ENCODE results near the gene EEFSEC.

The EEFSEC gene

GRCh38 chr3:128182656-128183055 is 29.4 kb downstream of the EEFSEC start:
- DNase-seq (ENCODE audit: low spot score), result no peak

DNA sequence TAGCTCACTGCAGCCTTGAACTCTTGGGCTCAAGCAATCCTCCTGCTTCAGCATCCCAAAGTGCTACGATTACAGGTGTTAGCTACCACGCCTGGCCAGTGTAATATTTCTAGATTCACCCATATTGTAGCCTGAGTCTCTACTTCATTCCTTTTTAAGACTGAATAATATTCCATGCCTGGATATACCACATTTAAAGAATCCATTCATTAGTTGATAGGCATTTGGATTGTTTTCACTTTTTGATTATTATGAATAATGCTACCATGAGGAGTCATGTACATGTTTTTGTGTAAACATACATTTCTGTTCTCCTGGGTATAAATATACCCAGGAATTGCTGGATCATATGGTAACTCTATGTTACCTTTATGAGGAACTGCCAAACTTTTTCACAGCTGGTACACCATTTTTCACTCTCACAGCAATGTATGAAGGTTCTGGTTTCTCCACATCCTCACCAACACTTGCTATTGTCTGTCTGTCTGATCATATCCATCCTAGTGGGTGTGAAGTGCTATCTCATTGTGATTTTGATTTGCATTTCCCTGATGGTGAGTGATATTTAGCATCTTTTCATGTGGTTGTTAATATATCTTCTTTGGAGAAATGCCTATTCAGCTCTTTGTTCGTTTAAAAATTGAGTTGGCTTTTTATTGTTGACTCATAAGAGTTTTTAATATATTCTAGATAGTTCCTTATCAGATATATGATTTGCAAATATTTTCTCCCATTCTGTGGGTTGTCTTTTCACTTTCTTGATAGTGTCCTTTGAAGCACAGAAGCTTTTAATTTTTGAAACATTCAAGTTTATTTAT is 32.6 kb downstream of the EEFSEC start:
- no peak for DNase-seq (ENCODE audit: low spot score)

GRCh38 chr3:128187495-128187894 is 34.2 kb downstream of the EEFSEC start:
- no peak for DNase-seq (ENCODE audit: low spot score)

DNA sequence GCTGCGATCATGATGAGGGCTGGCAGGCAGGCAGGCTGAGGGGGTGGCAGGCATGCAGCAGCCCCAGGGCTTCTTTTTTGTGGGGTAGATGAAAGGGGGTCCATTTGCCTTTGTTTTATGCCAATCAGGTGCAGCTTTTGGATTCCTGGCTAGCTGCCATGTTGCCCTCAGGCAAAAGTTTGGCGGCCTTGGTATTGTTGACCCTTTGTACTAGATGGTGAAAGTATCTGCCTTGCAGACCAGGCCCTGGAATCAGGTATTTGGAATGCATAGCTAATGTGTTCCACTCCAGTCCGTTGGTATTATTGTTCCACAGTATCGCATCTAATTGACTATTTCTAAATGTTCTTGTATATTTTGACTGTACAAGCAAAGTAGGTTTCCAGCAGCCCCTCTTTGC is 35.0 kb downstream of the EEFSEC start:
- DNase-seq (ENCODE audit: low spot score), result no peak

DNA sequence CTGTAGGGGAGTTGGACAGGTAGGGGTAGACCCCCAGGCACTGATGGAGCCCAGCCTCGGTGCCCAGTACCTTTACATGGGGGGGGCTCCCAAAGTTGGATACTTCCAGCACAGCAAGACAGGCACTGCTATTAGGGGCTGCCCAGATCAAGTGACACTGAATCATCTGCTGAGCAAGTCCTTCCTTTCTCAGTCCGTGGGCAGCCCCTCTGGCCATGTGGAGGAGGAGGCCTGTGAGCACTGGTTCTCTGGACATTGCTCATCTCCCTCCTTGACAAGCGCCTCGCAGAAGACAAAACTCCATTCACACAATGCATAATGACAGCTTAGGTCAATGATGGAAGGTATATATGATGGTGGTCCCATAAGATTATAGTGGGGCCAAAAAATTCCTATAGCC is 35.7 kb downstream of the EEFSEC start:
- no peak for DNase-seq (ENCODE audit: low spot score)

DNA sequence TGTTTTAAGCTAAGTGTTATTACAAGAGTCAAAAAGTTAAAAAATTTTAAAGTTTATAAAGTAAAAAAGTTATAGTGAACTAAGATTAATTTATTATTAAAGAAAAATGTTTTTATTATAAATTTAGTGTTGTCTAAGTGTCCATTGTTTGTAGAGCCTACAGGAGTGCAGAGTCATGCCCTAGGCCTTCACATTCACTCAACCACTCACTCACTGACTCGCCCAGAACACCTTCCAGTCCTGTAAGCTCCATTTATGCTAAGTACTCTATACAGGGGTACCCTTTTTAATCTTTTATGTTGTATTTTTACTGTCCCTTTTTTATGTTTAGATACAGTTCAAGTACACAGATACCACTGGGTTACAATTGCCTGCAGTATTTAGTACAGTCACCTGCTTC is 37.2 kb downstream of the EEFSEC start:
- no peak for DNase-seq (ENCODE audit: low spot score)

GRCh38 chr3:128192131-128192530 is 38.9 kb downstream of the EEFSEC start:
- no peak for DNase-seq (ENCODE audit: low spot score)

GRCh38 chr3:128193168-128193567 is 39.9 kb downstream of the EEFSEC start:
- no peak for DNase-seq (ENCODE audit: low spot score)

DNA sequence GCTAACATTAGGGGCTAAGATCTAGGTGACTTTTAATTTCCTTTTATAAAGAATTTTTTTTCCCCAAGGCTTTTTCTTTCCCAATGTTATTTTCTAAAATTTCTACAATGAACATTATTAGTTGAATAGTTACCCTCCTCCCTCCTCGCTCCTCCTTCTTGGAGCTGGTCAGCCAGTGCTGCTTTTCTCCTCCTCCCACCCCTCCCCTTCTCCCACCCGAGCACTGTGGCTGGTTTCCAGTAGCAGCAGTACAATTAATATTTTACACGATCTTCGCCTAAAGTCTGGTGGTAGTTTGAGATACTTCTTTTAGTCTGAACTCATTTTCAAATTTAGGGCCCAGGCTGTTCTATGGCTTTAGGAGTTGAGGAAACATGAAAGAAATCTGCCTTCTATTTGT is 41.6 kb downstream of the EEFSEC start:
- DNase-seq (ENCODE audit: low spot score), result no peak

DNA sequence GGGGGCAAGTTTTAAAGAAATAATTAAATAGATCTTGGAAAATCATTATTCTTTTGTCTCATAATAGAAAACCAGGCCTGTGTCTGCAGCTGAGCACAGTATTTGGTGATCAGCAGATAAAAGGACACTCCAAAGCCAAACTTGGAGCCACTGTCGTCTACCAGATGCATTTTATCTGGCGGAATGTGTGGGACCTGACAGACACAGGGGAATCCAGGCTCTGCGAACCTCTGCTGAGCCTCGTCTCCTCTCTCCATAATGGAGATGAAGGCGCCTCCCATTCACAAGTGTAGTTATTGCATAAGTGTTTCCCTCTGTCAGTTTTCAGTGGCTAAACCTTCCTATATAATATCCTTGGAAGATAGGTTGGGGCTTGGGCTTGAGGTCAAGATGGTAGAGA is 42.1 kb downstream of the EEFSEC start:
- DNase-seq (ENCODE audit: low spot score), result no peak

DNA sequence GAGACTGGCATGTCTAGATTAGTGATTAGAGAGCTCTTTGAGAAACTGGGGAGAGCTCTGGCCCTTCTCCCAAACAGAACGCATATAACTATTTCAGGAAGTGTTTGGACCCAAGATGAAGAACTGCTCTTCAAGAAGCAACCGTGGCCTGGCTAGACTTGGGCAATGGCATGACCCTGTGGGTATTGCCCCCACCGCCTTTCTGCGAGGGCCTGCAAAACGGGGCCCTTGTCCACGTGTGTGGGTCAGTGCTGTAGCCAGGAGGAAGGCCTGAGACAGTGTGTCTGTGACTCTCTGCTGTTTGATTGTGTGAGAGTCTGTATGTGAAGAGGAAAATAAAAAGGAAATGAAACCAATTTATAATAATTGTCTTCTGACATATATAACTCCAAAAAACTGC is 42.5 kb downstream of the EEFSEC start:
- DNase-seq (ENCODE audit: low spot score), result no peak

GRCh38 chr3:128196647-128197046 is 43.4 kb downstream of the EEFSEC start:
- no peak for DNase-seq (ENCODE audit: low spot score)

- no peak for DNase-seq (ENCODE audit: low spot score)
Observed at GRCh38 chr3:128197855-128198254, 44.6 kb downstream of the EEFSEC start.

DNA sequence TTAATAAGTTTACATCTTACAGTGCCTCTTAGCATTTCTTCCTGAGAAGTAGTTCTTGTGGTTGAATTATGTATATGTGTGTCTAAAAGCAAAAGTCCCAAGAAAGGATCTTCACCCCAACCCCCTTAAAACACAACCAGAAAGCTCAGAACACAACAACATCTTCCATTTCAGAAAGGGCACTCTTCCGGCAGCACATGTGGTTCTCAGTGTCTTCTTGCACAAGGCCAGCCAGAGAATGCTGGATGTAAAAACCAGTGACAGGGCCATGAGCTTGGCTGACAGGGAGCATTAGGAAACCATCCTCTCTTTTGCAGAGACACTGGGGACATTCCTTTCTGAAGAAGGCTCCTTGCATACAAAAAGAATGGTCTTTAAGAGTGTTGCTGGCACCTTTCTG is 45.0 kb downstream of the EEFSEC start:
- no peak for DNase-seq (ENCODE audit: low spot score)

DNA sequence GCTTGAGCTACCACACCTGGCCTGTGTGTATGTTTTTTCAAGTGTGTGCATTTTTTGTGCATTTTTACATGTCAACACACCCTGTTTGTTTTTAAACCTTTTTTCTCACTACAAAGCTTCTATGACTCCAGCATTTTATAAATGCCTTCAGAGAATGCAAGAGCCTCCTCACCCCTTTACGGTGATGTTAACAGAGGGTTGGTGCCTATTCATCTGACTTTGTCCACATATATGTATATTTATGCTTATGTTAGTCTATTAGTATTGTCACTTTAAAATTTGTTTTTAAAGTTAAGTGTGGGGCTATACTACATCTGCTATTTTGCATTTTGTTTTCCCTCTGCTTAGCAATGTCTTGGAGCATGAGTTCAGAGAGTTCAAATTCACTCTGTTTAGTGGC is 45.8 kb downstream of the EEFSEC start:
- no peak for DNase-seq (ENCODE audit: low spot score)

GRCh38 chr3:128201158-128201755 is 48.0 kb downstream of the EEFSEC start:
- no peak for DNase-seq (ENCODE audit: low spot score)

- no peak for DNase-seq (ENCODE audit: low spot score)
Observed at GRCh38 chr3:128203169-128203568, 49.9 kb downstream of the EEFSEC start.

GRCh38 chr3:128205558-128206145 is 52.4 kb downstream of the EEFSEC start:
- DNase-seq (ENCODE audit: low spot score), result no peak

DNA sequence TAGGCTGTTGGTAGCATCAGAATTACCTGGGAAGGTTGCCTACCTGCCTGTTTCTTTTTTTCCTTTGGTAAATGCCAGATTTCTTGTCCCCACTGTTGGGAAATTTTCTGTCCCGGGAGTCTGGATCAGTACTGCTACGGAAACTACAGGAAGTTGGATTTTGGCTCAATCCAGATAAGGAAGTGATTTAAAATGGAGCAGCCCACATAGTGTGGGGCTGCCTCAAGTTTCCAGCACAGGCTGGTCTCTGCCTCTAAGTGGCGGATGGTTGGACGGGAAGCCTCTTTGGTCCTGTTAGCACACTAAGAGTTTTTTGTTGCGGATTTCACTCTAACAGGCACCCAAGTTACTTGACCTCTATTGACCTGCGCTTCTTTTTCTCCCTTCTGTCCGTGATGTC is 54.7 kb downstream of the EEFSEC start:
- DNase-seq (ENCODE audit: low spot score), result no peak

DNA sequence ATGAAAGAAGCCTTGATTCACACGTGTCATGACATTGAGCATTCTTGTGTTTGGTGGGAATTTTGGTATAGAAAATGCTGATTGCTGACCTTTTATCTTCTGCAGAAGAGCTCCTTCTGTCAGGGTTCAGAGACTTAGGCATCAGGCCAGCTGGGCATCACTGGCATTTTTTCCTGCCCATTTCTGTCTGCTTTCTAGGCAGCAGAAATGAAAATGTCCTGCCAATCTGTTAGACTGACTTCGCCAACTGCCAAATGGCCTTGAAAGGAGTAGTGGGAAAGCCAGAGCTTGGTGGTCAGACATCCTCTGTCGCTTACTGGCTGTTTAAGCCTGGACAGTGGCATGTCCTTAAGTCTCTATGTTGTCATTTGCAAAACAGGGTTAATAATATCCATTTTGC is 57.4 kb downstream of the EEFSEC start:
- DNase-seq (ENCODE audit: low spot score), result no peak

DNA sequence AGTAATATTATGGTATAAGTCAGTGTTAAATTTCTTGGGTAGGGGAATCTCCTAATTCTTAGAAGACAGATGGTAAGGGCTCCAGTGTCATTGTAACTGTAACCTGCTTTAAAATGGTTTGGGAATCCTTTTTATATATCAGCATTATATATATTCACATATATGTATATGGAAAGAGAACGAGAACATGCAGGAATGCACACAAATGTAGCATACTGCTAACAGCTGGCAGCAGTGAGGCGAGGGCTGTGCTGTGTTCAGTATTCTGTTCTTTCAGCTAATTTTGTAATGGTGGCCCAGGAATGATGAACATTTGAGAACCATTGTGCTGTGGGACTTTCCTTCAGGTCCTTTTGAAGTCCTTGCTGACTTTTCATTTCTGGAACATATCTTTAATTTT is 60.8 kb downstream of the EEFSEC start:
- no peak for DNase-seq (ENCODE audit: low spot score)

GRCh38 chr3:128215290-128215689 is 62.0 kb downstream of the EEFSEC start:
- DNase-seq (ENCODE audit: low spot score), result no peak

- DNase-seq (ENCODE audit: low spot score), result no peak
Observed at GRCh38 chr3:128215800-128216495, 62.7 kb downstream of the EEFSEC start.
